CD4-positive, alpha-beta T cell treated with Interleukin-17A for 4 hours (primary cell): ENCODE measurements around the gene CDC42BPB.
A peak's percentile ranks its signal among the peaks of the same experiment; 100 is the strongest.

Source experiments
- DNase-seq: peaks from one replicate; pipeline ENCODE4 v3.0.0-alpha.2; 2020; ENCODE audit warnings: mixed read lengths

CDC42BPB gene

GRCh38 chr14:102957222-102957621 lies 100.1 kb downstream of the CDC42BPB start:
- DNase-seq, result no peak

GRCh38 chr14:102955636-102956408 lies 101.5 kb downstream of the CDC42BPB start:
- DNase-seq, result no peak

DNA sequence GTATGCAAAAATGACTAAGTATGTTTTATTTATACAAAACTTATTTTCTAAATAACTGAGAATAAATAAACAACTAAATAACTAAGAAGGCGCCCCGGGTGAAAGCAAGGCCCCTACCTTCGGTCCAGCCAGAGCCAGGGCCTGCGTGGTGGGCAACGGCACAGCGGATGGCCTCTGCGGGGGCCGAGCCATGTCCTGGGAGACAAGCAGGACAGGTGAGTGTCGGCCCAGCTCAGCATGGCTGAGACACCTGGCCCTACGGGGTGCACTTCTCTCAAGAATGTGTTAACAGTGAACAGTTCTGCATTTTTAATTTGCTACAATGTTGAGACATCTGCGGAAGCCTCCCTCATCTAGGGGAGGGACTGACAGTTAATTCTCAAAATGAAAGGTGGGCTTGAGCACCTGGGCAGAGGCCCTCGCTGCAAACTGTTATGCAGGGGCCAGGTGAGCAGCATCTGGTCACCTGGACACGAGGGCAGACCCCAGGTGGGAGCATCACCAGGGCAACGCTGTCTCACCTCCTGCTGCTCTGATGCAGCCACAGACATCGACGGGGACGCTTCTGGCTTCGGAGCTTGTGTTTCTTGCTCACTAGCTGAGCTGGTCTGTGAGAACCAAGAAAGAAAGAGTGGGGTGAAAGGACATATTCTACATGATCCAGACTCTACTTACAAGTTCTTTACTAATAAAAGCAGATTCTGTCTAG lies 103.1 kb downstream of the CDC42BPB start:
- DNase-seq, result no peak

DNA sequence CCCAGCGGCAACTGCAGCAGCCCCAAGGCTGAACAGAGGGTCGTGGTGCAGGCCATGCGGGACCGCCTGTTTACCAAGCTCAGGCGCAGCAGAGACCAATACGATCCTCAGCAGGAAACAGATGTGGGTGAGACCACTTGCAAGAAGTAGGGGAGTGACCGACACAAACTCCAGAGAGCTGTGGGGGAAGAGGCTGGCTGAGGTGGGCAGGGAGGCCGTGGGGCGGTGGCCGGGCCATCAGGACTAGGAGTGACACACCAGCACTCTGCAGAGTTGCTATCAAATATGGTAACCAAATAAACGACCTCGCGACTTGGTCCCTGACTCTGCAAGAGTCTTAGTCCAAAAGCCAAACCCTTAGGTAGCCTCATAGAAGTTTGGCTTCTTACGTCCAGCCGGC lies 104.2 kb downstream of the CDC42BPB start:
- DNase-seq, result no peak

GRCh38 chr14:102952276-102952675 lies 105.1 kb downstream of the CDC42BPB start:
- DNase-seq, result no peak

GRCh38 chr14:102951799-102952198 lies 105.5 kb downstream of the CDC42BPB start:
- no peak for DNase-seq

GRCh38 chr14:102951034-102951433 lies 106.3 kb downstream of the CDC42BPB start:
- no peak for DNase-seq

DNA sequence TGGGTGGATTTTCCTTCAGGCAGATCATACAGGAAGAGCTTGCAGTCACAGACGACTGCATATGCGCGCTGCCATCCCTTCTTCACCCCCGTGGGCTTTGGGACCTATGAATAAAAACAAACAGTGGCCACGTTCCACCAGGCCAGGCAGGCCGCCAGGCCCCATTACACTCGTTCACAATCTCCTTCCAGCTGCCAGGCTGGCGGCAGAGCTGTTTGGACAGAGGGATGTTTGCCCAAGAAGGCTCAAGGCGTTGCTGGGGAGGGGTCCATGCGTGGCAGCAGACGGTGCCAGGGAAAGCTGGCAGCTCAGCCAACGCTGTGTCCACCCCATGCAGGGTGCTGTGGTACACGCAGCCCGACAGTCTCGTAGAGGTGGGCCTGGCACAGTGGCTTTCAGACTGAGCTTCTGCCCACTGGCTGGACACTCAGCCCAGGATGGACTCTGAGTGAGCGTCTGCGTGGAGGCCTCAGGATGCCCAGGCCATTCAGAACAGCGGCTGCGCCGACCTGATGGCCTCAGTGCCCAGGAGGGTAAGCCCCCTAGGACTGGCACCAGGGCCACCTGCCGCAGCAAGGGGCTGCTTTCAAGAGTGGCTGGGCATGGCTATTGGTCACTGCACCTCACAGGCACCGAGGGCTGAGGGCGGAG lies 107.4 kb downstream of the CDC42BPB start:
- DNase-seq, result no peak

DNA sequence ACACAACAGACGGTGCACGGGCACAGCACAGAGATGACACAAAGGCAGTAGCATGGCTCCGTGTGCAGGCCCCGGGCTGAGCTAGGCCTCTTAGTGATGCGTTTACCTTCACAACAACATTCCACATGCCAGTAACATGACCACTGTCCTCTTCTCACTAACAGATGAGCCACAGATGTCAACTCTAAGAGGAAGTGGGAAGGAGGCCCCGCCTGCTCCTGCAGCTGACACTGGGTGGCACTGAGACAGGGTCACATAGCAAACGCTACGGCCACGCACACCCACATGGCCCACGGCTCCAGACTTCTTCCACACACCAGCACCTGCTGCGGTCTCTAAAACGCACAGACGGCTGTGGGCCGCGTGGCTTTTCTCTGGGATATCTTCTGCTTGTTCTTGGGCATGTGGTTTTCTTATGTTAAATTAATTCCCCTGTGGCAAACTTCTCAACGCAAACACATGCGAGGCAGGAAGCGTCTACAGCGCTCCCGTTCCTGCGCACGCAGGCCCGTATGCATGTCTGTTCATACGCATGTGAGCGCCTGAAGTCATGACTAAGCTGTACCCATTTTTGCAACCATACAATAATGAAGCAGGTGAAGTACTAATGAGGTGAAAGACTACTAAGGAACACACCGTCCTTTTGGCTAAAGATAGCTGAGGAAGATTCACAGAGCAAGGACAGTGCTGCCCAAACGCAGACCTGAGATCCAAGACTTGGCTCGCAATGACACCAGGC lies 108.1 kb downstream of the CDC42BPB start:
- peak; percentile 63 for DNase-seq

GRCh38 chr14:102948698-102949061 lies 108.7 kb downstream of the CDC42BPB start:
- DNase-seq, result peak; percentile 8

- no peak for DNase-seq
These were observed 109.8 kb downstream of the CDC42BPB start for GRCh38 chr14:102947321-102948103.

- DNase-seq, result no peak
These were observed 111.8 kb downstream of the CDC42BPB start for GRCh38 chr14:102945346-102946130.

- no peak for DNase-seq
These were observed 112.7 kb downstream of the CDC42BPB start for GRCh38 chr14:102944448-102945330.

DNA sequence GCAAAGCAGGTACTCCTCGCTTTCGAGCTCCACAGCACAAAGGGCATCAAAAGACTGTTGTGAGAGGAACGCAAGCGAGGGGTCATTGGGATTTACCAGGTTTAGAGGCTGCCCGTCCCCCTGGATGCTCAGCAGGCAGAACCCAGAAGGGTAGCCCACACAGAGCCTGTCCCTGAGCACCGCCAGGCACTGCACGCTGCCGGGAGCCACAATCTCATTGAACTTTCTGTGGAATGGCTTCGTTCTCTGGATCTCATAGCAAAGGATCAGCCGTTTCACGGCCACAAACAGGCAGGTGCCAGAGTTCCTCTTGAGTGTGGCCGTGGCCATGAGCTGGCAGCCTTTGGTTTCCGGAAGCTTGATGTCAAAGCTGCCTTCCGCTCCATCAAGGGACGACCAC lies 113.4 kb downstream of the CDC42BPB start:
- no peak for DNase-seq

DNA sequence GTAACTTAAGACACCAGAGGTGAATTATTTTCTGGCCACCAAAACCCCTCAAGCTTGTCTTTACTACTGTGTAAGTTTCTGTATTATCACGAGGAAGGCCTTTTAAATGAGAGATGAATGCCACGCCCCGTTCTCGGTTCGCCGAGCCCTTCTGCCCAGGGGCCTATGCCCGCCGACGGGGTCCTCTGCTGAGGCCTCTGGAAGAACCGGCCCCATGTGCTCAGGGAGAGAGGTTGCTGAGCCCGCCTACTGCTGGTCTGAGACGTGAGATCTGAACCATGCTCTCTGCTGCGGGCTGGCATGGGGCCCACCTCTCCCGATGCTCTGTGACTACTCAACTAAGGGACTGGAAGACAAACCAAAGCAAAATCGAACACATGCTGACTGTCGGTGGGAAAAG lies 113.9 kb downstream of the CDC42BPB start:
- no peak for DNase-seq

GRCh38 chr14:102942069-102942468 lies 115.3 kb downstream of the CDC42BPB start:
- DNase-seq, result no peak

DNA sequence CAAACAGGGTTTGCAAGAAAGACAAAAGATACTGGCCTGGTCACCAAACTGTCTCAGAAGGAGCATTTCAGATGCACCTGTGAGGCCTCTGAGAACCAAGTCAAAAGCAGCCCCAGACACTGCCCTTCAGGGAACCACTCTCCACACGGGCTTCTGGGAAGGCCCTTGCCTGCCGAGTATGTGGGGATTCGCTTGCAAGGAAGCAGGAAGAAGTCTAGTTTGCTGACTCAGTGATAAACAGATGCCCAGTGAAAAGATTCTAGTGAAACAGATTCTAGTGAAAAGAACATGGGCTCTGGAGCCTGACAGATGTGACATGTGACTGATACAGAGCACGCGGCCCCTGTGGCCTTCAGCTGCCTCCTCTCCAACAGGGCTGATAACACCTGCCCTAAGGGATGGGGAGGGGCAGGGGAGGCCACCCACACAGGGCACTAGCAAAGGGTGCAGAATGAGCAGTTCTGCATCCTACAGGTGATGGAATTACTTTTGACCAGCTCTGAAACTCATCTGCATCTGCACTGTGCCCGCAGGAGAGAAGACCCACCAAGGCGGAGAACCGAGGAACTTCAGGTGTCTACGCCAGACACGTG lies 115.8 kb downstream of the CDC42BPB start:
- DNase-seq, result no peak

- DNase-seq, result no peak
These were observed 116.5 kb downstream of the CDC42BPB start for GRCh38 chr14:102940729-102941362.

- DNase-seq, result no peak
These were observed 117.4 kb downstream of the CDC42BPB start for GRCh38 chr14:102939820-102940561.
